Activated T-cell treated with anti-CD3 and anti-CD28 coated beads for 48 hours (primary cell): ENCODE results near the gene KASH5.

Experiments used
- DNase-seq: peaks from one replicate; pipeline ENCODE4 v3.0.0-alpha.2; 2020; ENCODE audit warnings: low read depth

KASH5 gene

GRCh38 chr19:49387936-49388372 is at the start of gene KASH5:
TSS of gene KASH5 (plus strand) at chr19:49388249. CDS start at chr19:49390884, 2,635 bp downstream.
- peak; percentile 88 for DNase-seq

- DNase-seq, result no peak
These were observed 49.3 kb upstream of the KASH5 start for GRCh38 chr19:49338691-49339300.

GRCh38 chr19:49339301-49340068 is 48.6 kb upstream of the KASH5 start:
- no peak for DNase-seq

GRCh38 chr19:49340069-49340864 is 47.8 kb upstream of the KASH5 start:
- no peak for DNase-seq

GRCh38 chr19:49340865-49341718 is 47.0 kb upstream of the KASH5 start:
- DNase-seq, result no peak

- DNase-seq, result no peak
These were observed 45.7 kb upstream of the KASH5 start for GRCh38 chr19:49342291-49342721.

- no peak for DNase-seq
These were observed 44.9 kb upstream of the KASH5 start for GRCh38 chr19:49343123-49343522.

GRCh38 chr19:49344505-49345423 is 43.3 kb upstream of the KASH5 start:
- DNase-seq, result no peak

- DNase-seq, result no peak
These were observed 40.9 kb upstream of the KASH5 start for GRCh38 chr19:49347191-49347590.

GRCh38 chr19:49347835-49348234 is 40.2 kb upstream of the KASH5 start:
- DNase-seq, result no peak

GRCh38 chr19:49348305-49349189 is 39.5 kb upstream of the KASH5 start:
- DNase-seq, result no peak

- DNase-seq, result no peak
These were observed 38.5 kb upstream of the KASH5 start for GRCh38 chr19:49349567-49349966.

GRCh38 chr19:49355909-49356353 is 32.1 kb upstream of the KASH5 start:
- no peak for DNase-seq

- no peak for DNase-seq
These were observed 31.7 kb upstream of the KASH5 start for GRCh38 chr19:49356382-49356781.

- no peak for DNase-seq
These were observed 30.9 kb upstream of the KASH5 start for GRCh38 chr19:49357186-49357585.

- no peak for DNase-seq
These were observed 27.9 kb upstream of the KASH5 start for GRCh38 chr19:49359851-49360820.

GRCh38 chr19:49361438-49362047 is 26.5 kb upstream of the KASH5 start:
- DNase-seq, result no peak
